NT2/D1 (cell line): ENCODE data around the gene PEX16.

ENCODE experiments used
- SUZ12 ChIP-seq: IDR thresholded peaks from 2 replicates; pipeline ENCODE4 v1.6.1; 2011; ENCODE audit not compliant: insufficient read length, insufficient read depth; ENCODE audit errors: extremely low read depth
- YY1 ChIP-seq: IDR thresholded peaks from 2 replicates; pipeline ENCODE4 v1.6.1; 2011; ENCODE audit not compliant: insufficient read length, insufficient read depth

- no peak for TF ChIP-seq YY1
- no peak for TF ChIP-seq SUZ12
Observed at GRCh38 chr11:45907911-45908370, 9.7 kb downstream of the PEX16 start.
